ENCODE results near the gene PNKP.
"Not testable (repeated sequence)": the region's sequence is repeated elsewhere in the genome, so short reads cannot be mapped to it uniquely, and the experiment has no call there.

The PNKP gene

GRCh38 chr19:49840736-49841249, 26.6 kb downstream of the PNKP start:
- no peak for DNase-seq

DNA sequence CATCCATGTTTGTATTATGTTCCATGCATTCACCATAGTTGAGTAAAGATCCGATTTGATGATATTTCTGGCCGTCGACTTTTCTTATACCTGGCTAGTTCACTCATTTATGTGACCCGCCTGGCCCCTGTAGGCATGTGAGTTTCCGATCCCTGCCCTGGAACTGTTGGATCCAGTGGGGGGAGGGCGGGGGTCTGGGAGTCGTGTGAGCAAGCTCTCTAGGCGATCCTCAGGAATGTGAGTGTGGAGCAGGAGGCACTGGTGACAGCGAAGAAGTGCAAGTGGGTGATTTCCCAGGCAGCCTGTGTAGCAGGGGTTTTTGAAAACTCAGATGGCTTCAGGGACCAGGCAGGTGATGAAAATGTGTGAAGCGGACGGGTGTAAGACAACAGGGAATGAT, 27.1 kb downstream of the PNKP start:
- no peak for DNase-seq

- DNase-seq: no peak
These were observed 27.7 kb downstream of the PNKP start for GRCh38 chr19:49839713-49840112.

DNA sequence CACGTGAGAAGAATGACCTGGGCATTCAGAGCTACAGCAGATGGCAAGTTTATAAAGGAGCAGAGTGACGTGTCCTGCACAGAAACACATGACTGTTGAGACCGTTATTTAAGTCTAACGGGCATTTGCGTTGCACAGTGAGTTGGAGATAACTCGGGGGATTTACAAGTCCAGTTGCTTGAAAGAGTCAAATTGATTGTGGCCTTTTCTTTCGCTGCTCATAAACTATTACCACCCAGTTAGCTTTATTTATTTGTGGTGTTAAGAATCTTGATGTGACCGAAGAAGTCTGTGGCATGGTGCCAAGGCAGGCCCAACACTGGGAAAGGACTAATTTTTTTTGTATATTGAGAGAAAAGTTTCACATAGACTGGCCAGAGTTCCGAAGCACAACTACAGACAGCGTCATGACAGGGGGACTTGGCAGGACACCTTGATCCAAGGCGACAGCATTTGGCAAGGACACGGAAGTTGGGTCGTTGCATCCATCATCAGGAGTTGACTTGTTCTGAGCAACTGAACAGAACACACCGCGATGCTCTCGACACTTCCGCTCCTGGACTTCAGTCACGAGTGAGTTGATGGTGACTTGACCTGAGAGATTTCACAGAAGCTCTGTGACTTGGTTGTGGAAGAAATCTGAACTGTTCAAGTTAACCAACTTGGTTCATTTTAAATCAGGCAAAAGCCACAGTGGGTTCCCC, 28.3 kb downstream of the PNKP start:
- DNase-seq: no peak

- DNase-seq: no peak
These were observed 30.0 kb downstream of the PNKP start for GRCh38 chr19:49837425-49837824.

GRCh38 chr19:49837009-49837310, 30.4 kb downstream of the PNKP start:
- no peak for DNase-seq

GRCh38 chr19:49836176-49837008, 31.0 kb downstream of the PNKP start:
- DNase-seq: no peak

- no peak for DNase-seq
These were observed 31.8 kb downstream of the PNKP start for GRCh38 chr19:49835562-49835961.

- DNase-seq: no peak
These were observed 33.8 kb downstream of the PNKP start for GRCh38 chr19:49833599-49833998.

DNA sequence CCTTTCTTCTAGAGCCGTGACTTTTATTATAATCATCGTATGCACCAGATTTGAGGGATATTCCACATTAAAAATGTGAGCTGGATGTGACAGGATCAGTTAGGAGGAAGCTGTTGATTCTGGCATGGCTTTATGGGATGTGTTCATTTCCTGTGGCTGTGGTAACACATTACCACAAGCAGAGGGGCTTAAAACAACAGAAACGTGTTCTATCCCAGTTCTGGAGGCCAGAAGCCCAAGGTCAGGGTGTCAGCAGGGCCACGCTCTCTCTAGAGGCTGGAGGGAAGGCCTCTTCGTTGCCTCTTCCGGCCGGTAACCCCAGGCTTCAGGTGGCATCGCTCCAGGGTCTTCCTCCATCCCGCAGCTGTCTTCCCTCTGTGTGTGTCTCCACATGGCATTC, 34.8 kb downstream of the PNKP start:
- no peak for DNase-seq

DNA sequence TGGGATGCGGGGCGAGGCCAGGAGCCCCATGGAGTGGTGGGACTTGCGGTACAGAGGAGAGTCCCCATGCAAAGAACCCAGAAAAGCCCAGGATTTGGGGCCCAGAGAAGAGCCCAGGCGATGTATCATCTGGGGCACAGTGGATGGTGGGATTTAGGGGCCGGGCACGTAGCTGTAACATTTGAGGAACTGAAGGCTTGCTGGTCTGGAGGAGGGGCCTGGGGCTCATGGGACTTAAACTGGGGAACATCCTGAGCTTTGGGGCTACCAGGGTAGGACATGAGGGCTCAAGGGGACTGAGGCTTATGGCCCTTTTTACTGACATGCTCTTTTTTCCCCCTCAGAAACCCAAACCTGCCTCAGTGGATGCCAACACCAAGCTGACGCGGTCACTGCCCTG, 35.8 kb downstream of the PNKP start:
- no peak for DNase-seq

GRCh38 chr19:49830766-49831165, 36.6 kb downstream of the PNKP start:
- no peak for DNase-seq

- no peak for DNase-seq
These were observed 37.7 kb downstream of the PNKP start for GRCh38 chr19:49829721-49830120.

DNA sequence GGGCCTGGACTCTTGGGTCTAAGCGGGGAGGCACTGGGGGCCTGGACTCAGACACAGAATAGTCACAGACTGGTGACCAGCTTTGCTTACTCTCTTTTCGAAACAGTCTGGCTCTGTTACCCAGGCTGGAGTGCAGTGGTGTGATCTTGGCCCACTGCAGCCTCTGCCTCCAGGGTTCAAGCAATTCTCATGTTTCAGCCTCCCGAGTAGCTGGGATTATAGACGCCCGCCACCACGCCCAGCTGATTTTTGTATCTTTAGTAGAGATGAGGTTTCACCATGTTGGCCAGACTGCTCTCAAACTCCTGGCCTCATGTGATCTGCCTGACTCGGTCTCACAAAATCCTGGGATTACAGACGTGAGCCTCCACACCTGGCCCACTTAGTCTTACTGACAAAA, 38.2 kb downstream of the PNKP start:
- no peak for DNase-seq

GRCh38 chr19:49827034-49827433, 40.3 kb downstream of the PNKP start:
- DNase-seq: no peak

DNA sequence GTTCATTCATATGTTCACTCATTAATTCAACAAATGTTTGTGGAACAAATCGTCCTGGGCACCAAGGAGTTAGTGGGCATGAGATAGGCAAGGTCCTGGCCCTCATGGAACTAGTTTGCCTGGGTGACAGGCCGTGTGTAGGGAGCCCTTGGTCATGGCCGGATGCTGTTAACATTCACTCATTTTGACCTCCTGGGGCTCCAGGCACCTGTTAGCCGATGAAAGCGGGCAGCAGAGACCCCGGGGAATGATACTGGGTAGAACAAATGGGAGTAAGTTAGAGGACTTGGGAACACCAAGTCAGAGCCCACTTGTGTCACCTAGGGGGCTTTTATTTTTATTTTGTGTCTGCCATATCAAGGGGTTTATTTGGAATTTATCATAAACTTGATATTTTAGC, 42.7 kb downstream of the PNKP start:
- no peak for DNase-seq

DNA sequence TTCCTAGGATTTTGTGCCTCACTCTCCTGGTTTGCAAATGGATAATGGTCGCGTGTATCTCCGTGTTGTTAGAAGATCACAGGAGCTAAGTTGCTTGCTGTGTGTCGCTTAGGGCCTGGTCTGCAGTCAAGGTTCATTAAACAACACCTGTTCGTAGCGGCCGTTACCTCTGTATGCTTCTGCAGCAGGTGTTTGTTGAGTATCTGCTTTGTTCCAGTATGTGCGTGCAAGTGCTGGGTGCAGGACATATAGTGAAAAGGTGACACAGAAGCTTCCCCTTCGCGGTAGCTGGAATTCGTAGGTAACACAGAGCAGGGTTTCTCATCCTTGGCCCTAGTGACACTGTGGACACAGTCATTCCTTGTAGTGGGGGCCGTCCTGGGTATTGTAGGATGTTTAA, 43.9 kb downstream of the PNKP start:
- DNase-seq: no peak

- DNase-seq: no peak
These were observed 47.3 kb downstream of the PNKP start for GRCh38 chr19:49820125-49820524.

DNA sequence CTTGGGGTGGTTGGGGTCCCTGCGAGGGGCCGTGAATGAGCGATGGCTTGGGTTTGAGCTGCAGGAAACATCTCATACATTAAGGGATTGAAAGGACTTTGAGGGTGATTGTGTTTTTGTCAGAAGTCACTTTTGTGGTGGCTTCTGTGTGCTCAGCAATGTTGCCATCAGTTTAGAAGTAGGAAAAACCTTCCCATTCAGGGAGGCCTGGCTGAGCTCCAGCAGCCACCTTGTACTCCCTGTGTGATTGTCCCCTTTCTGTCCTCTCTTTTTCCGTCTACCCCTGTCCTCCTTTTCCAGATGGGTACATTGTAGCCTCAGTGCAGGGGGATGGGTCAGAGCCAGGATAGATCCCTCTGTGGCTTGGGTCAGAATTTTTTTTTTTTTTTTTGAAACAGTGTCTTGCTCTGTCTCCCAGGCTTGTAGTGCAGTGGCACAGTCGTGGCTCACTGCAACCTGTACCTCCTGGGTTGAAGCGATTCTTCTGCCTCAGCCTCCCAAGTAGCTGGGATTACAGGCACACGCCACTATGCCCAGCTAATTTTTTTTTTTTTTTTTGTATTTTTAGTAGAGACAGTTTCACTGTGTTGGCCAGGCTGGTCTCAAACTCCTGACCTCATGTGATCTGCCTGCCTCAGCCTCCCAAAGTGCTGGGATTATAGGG, 47.8 kb downstream of the PNKP start:
- DNase-seq: not testable (repeated sequence)

DNA sequence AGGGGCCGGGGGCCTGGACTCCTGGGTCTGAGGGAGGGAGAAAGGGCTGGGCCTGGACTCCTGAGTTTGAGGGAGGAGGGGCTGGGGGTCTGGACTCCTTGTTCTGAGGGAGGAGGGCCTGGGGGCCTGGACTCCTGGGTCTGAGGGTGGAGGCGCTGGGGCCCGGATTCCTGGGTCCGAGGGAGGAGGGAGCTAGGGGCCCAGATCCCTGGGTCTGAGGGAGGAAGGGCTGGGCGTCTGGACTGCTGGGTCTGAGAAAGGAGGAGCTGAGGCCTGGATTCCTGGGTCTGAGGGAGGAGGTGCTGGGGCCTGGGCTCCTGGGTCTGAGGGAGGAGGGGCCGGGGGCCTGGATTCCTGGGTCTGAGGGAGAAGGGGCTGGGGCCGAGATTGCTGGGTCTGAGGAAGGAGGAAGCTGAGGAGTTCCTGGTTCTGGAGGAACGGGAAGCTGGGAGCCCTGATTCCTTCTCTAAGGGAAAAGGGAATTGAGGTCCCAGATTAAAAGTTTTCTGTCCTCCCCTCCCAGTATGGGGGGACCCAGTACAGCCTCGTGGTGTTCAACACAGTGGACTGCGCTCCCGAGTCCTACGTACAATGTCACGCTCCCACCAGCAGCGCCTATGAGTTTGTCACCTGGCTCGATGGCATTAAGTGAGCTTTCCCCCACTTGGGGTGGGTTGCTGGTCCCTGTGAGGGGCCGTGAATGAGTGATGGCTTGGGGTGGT, 48.6 kb downstream of the PNKP start:
- DNase-seq: no peak

GRCh38 chr19:49817964-49818648, 49.3 kb downstream of the PNKP start, which contains the start of gene MED25:
Gene MED25 (plus strand): TSS chr19:49818289. CDS start chr19:49818342, 53 bp downstream.
- peak; percentile 82 for DNase-seq

GRCh38 chr19:49816590-49816989, 50.8 kb downstream of the PNKP start:
- no peak for DNase-seq

DNA sequence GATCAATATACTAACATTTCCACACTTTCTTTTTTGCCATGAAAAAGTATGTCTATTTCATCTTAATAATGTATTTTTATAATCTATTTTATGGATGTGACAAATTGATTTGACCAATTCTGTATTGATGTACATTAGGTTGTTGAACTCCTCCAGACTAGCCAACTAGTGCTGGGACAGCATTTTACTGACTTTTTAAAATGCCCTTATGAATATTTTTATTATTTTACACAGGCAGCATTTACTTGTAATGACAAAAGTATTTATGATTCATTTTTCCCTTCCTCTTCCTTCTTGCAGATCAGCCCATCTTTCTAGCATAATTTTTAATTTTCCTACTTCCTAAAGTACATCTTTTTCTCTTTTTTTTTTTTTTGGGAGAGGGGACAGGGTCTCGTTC, 53.4 kb downstream of the PNKP start:
- DNase-seq: no peak
